ENCODE results near the gene CPA2.

- TF ChIP-seq, protein P1, sequence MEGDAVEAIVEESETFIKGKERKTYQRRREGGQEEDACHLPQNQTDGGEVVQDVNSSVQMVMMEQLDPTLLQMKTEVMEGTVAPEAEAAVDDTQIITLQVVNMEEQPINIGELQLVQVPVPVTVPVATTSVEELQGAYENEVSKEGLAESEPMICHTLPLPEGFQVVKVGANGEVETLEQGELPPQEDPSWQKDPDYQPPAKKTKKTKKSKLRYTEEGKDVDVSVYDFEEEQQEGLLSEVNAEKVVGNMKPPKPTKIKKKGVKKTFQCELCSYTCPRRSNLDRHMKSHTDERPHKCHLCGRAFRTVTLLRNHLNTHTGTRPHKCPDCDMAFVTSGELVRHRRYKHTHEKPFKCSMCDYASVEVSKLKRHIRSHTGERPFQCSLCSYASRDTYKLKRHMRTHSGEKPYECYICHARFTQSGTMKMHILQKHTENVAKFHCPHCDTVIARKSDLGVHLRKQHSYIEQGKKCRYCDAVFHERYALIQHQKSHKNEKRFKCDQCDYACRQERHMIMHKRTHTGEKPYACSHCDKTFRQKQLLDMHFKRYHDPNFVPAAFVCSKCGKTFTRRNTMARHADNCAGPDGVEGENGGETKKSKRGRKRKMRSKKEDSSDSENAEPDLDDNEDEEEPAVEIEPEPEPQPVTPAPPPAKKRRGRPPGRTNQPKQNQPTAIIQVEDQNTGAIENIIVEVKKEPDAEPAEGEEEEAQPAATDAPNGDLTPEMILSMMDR (IDR thresholded peaks at IDR 0.05): no peak
- TF ChIP-seq POLR2A (IDR thresholded peaks at IDR 0.05): no peak
Measured at GRCh38 chr7:130240240-130240639, 26.4 kb upstream of the CPA2 start.
